ENCODE measurements around the gene TACC3. TPM values are rescaled to one million over a fixed set of nuclear protein-coding genes. Genes with fewer than 3 reads are reported as not detected.
A peak's percentile ranks its signal among the peaks of the same experiment; 100 is the strongest.
"Not testable (repeated sequence)": the region's sequence is repeated elsewhere in the genome, so short reads cannot be mapped to it uniquely, and the experiment has no call there.

Gene TACC3
- polyA plus RNA-seq, 4 donors = 36.8 to 55.0 (median 46.6) TPM

- DNase-seq (ENCODE audit: low read depth in 4 of 4, low spot score in 2 of 4) = not testable (repeated sequence)
These were observed 19.6 kb upstream of the TACC3 start for GRCh38 chr4:1701671-1702070.

- DNase-seq (ENCODE audit: low read depth in 4 of 4, low spot score in 2 of 4) = no peak
These were observed 17.5 kb upstream of the TACC3 start for GRCh38 chr4:1703867-1704266.

- no peak for DNase-seq (ENCODE audit: low read depth in 4 of 4, low spot score in 2 of 4)
These were observed 15.6 kb upstream of the TACC3 start for GRCh38 chr4:1705732-1706131.

- no peak for DNase-seq (ENCODE audit: low read depth in 4 of 4, low spot score in 2 of 4)
These were observed 15.0 kb upstream of the TACC3 start for GRCh38 chr4:1706358-1706757.

GRCh38 chr4:1708581-1708980 is 12.7 kb upstream of the TACC3 start:
- no peak for DNase-seq (ENCODE audit: low read depth in 4 of 4, low spot score in 2 of 4)

- DNase-seq (ENCODE audit: low read depth in 4 of 4, low spot score in 2 of 4) = no peak
These were observed 10.2 kb upstream of the TACC3 start for GRCh38 chr4:1711055-1711570.

GRCh38 chr4:1711571-1712215 is 9.6 kb upstream of the TACC3 start:
- no peak for DNase-seq (ENCODE audit: low read depth in 4 of 4, low spot score in 2 of 4)

GRCh38 chr4:1712216-1713002 is 8.9 kb upstream of the TACC3 start, which contains the start of gene SLBP:
Gene SLBP (minus strand): TSS chr4:1712319. CDS start chr4:1712188, 131 bp downstream.
- peak in 3 of 4 donors; percentile 75 to 88 (median 87) for DNase-seq (ENCODE audit: low read depth in 4 of 4, low spot score in 2 of 4)

- no peak for DNase-seq (ENCODE audit: low read depth in 4 of 4, low spot score in 2 of 4)
These were observed 8.1 kb upstream of the TACC3 start for GRCh38 chr4:1713003-1713851.

GRCh38 chr4:1714303-1715001 is 6.9 kb upstream of the TACC3 start:
- DNase-seq (ENCODE audit: low read depth in 4 of 4, low spot score in 2 of 4) = no peak

- DNase-seq (ENCODE audit: low read depth in 4 of 4, low spot score in 2 of 4) = no peak
These were observed 6.1 kb upstream of the TACC3 start for GRCh38 chr4:1715002-1715758.

GRCh38 chr4:1716065-1716945 is 5.0 kb upstream of the TACC3 start:
- no peak for DNase-seq (ENCODE audit: low read depth in 4 of 4, low spot score in 2 of 4)

GRCh38 chr4:1717129-1718094 is 3.9 kb upstream of the TACC3 start:
- DNase-seq (ENCODE audit: low read depth in 4 of 4, low spot score in 2 of 4) = no peak

- no peak for DNase-seq (ENCODE audit: low read depth in 4 of 4, low spot score in 2 of 4)
These were observed 3.0 kb upstream of the TACC3 start for GRCh38 chr4:1718095-1718850.

- no peak for DNase-seq (ENCODE audit: low read depth in 4 of 4, low spot score in 2 of 4)
These were observed 948 bp upstream of the TACC3 start for GRCh38 chr4:1720163-1720983.
